ENCODE measurements around the gene MAML2.

- TF ChIP-seq FOXJ2 (tag; IDR thresholded peaks at IDR 0.05) (no peak), CTCF (IDR thresholded peaks at IDR 0.05 in 2 of 3, conservative IDR thresholded peaks at IDR 0.05 in 1 of 3; ENCODE audit: insufficient read depth in 2 of 3, low read depth in 1 of 3, low read length in 3 of 3) (no peak), NFYB (IDR thresholded peaks at IDR 0.05; ENCODE audit: extremely low read depth, insufficient read length) (no peak), HDAC6 (IDR thresholded peaks at IDR 0.05; ENCODE audit: low read depth, low read length) (no peak), ETV6 (IDR thresholded peaks at IDR 0.05; ENCODE audit: borderline replicate concordance in 1 of 2, low read depth in 2 of 2, low read length in 1 of 2) (no peak), ETV6 (CRISPR knock-in tag; IDR thresholded peaks at IDR 0.05; ENCODE audit: borderline replicate concordance) (no peak), GTF3C2 (IDR thresholded peaks at IDR 0.05; ENCODE audit: borderline replicate concordance, extremely low read depth, insufficient read length) (no peak), ETV5 (CRISPR knock-in tag; IDR thresholded peaks at IDR 0.05; ENCODE audit: low read depth) (no peak), NR2C1 (IDR thresholded peaks at IDR 0.05) (no peak), NR2C1 (tag; IDR thresholded peaks at IDR 0.05) (no peak), TCF7L2 (IDR thresholded peaks at IDR 0.05; ENCODE audit: low read depth, low read length) (no peak), NR2C2 (CRISPR knock-in tag; IDR thresholded peaks at IDR 0.05) (no peak), NR2C2 (tag; IDR thresholded peaks at IDR 0.05) (no peak)
Observed at GRCh38 chr11:95972060-95972459, 370.9 kb downstream of the MAML2 start.

Data from K562 (cell line).